DMS153 (cell line): ENCODE data around the gene CPA5.

Source experiments
- DNase-seq: peaks from one replicate; lab custom pipeline; 2025; lab: John Stamatoyannopoulos, UW

CPA5 gene

DNA sequence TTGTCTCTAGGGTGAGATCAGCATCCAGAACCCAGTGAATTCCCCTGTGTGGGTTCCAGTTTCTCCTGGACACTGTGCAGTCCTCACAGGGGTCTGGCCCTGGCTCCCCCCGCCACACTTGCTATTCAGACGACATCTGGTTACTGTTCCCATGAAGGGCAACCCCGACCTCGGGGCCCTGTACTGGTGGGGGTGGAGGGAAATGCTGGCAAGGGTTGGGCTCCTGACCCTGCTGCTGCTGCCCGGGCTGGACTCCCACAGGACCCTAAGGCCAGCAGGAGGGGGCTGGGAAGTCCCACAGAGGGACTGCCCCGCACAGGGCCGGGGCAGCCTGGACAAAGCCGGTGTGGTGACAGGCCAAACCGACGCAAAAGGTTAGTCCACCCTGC, 34.9 kb downstream of the CPA5 start:
- no peak for DNase-seq

DNA sequence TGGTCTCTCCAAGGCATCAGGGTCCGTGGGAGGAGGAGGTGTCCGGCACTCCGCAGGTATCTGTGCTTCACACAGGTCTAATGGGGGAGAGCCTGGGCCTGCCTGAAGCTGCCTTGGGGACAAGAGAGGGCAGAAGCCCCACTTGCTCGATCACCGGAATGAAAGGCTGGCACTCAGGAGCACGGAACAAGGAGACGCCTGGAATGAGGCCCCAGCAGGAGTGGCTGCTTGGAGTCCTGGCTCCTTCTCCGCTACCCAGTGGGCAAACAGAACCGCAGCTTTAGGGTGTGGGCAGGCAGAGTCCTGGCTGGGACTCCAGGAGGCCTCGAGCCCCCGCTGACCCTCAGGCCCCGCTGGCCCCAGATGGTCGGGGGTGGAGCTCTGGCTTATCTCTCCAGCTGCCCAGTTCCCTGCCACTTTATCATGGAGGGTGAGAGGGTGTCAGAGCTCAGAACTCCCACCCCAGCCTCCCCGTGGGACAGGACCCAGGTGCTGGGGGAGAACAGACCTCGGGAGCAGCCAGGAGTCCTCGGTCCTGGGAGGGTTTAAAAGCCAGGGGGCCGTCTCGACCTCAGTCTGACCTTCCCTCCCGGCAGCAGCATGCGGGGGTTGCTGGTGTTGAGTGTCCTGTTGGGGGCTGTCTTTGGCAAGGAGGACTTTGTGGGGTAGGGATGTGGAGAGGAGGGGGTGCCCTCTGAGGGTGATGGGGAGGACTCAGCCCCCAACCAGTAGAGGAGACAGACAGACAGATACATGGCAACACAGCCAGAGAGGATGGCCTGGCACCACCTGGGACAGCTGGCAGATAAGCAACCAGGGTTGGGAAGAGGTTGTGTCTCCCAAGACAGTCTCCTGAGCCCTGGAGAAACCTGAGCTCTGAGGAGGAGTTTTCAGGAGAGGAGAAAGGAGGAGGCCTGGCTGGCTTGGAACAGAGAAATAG, 35.6 kb downstream of the CPA5 start, which contains the start of gene CPA1:
Gene CPA1 (plus strand): TSS at position 574 of the 940 bp plus-strand sequence. CDS start 27 bp downstream, at position 601.
- no peak for DNase-seq

DNA sequence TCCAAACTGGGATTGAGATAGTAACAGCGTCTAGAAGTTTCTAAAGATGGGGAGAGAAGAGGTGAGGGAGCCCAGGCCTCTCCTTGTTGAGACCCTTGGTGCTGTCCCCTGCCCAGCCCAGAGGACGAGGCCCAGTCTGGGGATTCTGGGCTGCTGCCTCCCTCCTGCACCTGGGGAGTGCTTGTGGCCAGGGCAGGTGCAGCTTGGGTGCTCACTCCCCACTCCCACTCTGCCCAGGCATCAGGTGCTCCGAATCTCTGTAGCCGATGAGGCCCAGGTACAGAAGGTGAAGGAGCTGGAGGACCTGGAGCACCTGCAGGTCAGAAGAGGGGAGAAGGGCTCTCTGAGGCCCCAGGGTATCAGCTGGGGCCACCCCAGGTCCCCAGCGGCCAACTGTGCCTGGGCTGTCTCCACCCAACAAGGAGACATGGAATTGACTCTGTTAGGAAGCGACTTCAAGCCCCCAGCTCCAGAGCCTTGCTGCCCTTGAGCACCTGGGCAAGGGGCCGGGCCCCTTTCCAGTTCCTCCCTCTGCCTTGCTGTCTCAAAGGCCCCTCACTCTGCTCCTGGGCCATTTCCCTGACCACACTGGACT, 36.3 kb downstream of the CPA5 start:
- no peak for DNase-seq

DNA sequence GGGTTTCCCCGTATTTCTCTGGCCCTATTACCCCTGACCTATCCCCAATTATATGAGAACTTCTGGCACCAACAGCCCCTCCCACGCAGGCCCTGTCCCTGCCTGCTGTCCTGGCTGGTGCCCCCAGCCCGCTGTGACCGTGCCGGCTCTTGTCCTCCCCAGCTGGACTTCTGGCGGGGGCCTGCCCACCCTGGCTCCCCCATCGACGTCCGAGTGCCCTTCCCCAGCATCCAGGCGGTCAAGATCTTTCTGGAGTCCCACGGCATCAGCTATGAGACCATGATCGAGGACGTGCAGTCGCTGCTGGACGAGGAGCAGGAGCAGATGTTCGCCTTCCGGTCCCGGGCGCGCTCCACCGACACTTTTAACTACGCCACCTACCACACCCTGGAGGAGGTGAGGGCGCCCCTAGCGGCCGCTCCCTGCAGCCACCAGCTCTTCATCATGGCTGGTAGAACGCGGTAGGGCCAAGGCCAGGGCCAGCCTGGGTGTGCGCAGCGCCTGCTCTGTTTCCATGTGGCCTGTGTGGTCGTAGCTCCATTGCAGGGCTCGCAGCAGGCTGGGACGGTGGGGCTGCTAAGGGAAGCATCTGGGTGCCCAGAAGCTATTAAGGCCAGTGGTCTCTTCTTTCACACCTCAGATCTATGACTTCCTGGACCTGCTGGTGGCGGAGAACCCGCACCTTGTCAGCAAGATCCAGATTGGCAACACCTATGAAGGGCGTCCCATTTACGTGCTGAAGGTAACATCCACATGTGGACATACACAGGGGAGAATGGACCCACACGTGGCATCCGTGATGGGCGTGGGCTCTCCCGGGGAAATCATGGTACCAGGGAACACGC, 37.1 kb downstream of the CPA5 start:
- DNase-seq: no peak

DNA sequence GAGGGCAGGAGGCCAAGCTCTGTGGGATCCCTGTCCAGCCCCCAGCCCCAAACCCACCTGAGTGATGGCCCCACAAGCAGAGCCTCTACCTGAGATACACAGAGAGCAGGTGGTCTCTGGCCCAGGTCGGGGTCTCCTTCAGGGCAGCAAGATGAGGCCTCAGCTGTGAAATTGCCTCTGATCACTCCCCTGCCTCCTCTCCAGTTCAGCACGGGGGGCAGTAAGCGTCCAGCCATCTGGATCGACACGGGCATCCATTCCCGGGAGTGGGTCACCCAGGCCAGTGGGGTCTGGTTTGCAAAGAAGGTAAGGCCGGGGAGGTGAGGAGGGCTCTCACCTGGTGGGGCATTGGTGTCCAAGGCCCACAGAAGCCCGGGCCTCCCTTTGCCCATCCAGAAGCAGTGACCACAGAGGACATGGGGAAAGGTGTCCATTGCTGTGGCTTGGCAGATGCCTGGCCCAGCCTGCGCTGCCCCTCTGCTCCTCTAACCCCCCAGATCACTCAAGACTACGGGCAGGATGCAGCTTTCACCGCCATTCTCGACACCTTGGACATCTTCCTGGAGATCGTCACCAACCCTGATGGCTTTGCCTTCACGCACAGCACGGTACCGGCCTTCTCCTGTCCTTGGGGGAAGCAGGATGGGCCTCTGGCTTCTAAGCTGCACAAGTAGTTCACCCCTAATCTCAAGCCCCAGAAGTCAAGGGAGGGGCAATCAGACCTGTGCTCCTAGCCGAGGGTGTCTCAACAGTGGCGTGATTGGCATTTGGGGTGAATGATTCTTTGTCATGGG, 38.8 kb downstream of the CPA5 start:
- DNase-seq: no peak

DNA sequence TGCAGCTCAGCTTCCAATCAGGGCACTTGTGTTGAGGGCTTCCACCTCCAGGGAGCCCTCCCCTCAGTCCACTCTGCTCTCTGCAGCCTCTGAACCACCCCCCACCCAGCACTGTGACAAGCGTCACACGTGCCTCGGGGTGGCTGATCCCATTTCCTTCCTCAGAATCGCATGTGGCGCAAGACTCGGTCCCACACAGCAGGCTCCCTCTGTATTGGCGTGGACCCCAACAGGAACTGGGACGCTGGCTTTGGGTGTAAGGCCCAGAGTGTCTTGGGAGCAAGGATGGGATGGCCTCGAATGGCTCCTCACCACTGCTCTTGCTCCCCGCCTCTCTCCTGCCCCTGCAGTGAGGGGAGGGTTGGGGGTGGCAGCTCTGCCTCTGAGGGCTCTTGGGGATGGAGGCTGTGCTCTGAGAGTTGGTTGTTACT, 39.8 kb downstream of the CPA5 start:
- no peak for DNase-seq

DNA sequence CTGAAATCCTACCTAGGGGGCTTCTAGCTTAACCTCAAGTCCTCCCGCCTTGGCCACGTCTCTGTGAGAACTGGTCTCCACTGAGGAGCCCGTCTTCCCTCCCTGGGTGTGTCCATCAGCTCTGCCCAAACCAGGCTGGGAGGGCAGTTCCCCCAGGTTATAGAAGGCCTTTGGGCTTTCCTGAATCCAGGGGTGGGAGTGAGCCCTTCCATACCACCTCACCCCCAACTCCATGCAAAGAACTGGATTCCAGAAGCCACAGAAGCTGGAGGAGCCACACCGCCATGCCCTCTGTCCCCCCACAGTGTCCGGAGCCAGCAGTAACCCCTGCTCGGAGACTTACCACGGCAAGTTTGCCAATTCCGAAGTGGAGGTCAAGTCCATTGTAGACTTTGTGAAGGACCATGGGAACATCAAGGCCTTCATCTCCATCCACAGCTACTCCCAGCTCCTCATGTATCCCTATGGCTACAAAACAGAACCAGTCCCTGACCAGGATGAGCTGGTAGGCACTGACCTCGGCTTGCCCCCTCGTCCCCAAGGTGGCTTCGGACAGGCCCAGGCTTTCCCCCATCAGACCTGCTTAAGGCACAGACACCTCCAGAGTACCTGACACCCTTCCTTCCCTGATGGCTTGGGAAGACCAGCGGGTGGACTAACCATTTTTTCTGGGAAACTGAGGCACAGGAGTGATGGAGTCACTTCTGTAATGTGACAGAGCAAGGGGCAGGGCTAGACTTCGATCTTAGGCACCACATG, 40.4 kb downstream of the CPA5 start:
- no peak for DNase-seq

DNA sequence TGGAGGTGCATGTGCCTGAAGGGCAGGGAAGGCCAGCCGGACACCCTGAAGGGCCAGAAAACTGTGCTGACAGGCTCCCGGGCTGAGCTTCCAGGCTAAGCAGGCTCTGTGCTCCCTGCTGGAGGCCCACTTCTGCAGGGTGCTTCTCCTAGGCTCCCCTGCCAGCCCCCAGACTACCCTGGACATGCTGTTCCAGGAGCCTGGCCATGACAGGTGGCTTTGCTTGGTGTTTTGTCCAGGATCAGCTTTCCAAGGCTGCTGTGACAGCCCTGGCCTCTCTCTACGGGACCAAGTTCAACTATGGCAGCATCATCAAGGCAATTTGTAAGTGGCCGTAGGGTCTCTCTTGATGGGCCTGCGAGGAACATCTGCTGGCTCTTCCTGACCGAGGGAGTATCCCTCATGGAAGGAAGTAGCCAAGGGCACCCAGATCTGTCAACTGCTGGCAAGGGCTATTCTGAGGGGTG, 41.0 kb downstream of the CPA5 start:
- DNase-seq: no peak

DNA sequence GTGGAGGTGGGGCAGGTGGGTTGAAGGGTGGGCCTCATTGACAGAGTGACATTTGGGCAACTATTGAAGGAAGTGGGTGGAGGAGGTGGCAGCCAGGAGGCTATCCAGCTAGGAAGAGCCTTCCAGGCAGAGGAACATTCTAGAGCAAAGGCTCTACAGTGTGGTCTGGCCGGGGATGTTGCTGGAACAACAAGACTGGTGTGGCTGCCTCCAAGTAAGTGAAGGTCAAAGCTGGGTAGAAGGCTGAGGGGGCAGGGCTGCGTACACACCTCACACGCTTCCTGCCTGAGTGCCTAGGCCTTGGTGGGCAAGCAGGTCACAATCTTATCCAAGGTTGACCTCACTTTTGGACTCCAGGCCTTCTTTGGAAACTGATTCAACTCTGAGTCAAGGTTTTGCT, 42.3 kb downstream of the CPA5 start:
- DNase-seq: no peak

DNA sequence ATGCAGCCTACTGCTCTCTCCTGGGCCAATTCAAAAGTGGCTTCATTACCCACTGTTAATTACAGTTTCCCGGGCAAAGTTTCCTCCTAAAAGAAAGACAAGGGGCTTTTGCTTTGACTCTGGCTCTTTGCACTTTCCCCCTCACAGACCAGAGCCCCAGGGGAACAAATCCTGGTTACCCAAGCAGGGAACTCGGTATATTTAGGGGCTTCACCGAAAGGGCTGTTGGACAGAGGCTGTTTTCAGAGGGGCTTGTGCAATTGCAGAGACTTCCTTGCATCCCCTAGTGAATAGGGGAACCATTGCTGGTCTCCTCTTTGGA, 42.7 kb downstream of the CPA5 start:
- no peak for DNase-seq

DNA sequence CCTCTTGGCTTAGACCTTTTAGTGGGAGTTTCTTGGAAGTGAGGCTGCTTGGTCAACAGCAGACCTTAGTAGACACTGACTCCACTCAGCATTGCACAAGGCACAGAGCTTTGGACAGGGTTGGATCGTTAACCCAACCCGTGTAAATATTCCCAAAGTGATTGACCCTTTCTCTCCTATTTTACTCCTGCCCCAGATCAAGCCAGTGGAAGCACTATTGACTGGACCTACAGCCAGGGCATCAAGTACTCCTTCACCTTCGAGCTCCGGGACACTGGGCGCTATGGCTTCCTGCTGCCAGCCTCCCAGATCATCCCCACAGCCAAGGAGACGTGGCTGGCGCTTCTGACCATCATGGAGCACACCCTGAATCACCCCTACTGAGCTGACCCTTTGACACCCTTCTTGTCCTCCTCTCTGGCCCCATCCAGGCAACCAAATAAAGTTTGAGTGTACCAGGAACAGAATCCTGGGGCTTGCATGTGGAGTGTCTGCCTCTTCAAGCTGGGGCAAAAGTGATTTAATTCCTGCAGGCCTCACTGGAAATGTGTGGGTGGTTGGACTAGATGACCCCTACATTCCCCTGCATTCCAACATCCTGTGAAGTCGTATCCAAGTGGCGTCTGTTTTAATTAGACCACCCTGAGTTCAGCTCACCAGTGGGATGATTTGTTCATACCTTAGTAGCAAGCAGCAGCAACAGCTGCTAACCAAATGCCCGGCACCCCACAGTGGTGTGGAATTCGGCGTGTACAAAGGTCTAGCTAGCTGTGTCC, 43.2 kb downstream of the CPA5 start:
- DNase-seq: no peak

DNA sequence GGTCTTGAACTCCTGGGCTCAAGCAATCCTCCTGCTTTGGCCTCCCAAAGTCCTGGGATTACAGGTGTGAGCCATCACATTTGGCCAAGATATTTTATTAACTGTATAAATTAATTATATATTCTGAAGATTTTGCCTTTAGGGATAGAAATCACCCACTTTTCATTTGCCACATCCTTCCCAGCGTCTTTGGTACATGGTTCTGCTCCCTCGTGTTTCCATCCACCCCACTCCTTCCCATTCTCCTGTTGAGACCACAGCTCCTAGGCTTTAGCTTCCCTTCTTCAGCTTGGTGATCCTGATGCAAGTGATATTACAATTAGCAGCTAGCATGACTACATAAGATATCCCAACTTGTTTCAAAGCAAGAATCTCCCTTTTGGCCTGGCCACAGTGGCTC, 44.1 kb downstream of the CPA5 start:
- DNase-seq: no peak

DNA sequence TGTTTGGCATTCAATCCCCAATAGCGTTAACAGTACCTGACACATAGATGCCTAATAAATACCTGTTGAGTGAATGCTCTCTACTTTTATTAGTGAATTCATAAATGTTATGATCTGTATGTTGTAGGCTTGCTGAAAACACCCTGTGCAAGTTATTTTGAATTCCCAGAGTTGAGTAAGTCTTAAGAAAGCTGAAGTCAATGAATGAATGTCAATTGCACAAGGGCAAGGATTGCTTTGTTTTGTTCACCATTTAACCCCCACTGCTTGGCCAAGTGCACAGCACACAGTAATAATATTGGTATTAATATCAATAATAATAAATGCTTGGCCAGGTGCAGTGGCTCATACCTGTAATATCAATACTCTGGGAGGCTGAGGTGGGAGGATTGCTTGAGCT, 45.9 kb downstream of the CPA5 start:
- DNase-seq: no peak

DNA sequence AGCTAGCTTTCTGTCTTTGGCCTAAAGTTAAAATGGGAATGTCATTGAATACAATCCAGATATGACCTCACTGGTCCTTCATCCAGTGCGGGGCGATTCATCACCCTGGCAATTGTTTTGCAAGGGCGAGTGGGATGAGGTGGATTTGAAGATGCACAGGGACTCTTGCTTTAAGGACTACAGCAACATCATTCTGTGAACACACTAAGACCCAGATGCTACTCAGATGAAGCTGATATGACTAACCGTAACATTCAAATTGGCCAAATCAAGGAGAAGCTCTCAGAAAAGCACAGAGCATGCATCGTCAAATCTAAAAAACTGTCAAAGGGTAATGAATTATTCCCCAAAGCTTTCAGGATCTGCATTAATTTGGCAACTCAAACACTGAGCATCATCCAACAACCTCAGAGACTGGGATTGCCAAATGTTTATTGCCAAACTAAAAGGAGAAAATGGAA, 48.5 kb downstream of the CPA5 start:
- DNase-seq: no peak

DNA sequence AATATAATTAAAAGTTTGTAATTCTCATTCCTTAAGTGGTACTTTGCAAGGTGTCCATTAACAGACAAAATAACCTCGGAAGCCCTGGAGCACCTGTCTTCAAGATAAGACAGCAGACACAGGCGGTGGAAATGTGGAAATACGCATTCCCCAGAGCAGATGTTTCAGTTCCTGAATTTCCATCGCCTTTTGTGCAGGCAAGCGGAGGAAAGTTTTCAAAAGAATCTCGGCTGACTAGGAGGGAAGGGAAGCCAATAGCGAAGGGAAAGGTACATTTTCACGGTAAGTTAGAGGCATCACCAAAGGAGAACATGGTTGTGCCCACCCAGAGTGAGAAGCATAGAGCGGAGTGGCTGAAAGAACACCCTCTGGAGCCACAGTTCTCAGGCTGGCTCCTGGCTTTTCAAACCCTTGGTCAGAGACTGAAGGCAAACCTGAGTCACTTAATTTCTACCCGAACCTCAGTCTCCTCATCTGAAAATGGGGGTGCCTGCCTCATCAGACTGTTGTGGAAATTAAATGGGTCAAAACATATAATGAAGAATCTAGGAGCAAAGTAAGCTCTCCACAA, 49.3 kb downstream of the CPA5 start:
- no peak for DNase-seq

DNA sequence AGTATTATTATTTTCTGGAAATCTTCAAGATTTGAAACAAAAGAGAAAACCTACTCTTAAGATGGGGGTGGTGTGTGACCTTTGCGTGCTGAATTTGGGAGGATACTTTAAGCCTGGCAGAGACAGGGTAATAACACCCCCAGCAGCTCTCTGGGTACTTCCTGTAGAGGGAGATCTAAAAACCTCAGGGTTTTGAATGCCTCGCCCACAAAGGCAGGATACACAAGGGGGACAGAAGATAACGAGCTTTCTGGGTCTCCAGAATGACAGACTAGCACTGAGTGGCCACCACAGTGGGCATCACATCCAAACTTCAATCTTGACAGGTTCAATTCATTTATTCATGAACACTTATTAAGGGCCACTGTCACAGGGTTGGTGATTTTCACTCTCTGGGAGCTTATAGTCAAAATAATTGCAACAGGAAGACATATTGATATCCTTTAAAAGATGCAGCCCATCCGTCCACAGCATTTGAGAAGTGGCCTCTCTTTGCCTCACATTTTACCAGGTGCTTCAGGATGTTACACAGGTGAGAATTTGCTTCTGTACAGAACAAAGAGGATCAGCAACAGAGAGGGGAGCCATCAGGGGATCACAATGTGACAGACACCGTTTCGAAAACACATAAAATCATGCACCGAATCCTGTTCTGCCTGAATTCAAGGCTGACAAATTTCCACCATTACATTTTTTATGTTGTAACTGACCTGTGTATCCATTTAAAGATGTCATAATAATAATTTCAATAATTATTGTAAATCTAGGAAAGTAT, 50.0 kb downstream of the CPA5 start:
- DNase-seq: no peak

DNA sequence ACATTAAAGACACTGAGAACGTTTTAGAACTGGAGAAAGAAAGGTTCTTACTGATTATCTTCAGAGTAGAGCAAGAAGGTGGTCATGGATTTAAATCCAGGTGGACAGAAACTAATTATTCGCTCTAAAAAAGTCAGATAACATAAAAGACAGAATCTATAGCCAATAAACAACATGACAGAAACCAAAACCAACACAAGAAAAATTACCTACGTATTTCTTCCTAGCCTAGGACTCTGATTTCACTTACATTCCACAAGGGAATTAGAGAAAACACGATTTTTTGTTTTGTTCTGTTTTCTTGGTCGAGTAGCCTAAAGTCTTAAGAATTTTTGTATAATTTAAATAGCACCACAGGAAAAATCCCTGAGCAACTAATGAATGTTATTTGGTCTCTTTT, 50.8 kb downstream of the CPA5 start:
- no peak for DNase-seq

DNA sequence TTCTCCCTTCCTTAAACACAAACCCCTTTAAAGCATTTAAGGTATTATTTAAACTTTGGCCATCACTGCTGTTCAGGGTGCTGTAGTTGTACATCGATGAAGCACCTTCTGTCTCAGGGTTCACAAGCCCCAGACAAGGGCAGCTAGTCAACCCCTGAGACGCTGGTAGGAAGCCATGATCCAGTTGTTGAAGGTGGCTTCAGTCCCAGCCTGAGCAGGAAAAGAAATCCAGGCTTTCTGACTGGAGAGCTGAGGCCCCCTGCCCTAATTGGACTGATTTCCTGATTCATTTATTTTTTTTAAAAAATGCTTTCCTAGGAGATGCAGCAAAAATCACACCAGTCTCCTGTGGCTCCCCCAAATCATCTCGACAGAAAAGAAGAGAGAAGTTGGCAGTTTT, 51.5 kb downstream of the CPA5 start:
- DNase-seq: no peak
